Mesenteric fat pad (tissue), 1 donor: ENCODE results near the gene SPINK6. TPM values are rescaled to one million over a fixed set of nuclear protein-coding genes. Genes with fewer than 3 reads are reported as not detected.

ENCODE experiments used
- DNase-seq: peaks from one replicate; pipeline ENCODE4 v3.0.0-alpha.2; 2020; ENCODE audit warnings: low spot score
- total RNA-seq: library from RNA; stranded (reverse); fragmentation: NEBNext Ultra II Directional; extraction: Animal tissue kit (Norgen Biotek cat#: 25700); gene quantifications from one replicate; pipeline ENCODE4 v1.2.1, GENCODE V29; 2021
- donor health status: DM: yes; HTN: yes; CAD: no.

Gene SPINK6
- total RNA-seq, 1 donor from 2014 or later = not detected

- DNase-seq = no peak
These were observed 18.7 kb downstream of the SPINK6 start for GRCh38 chr5:148221508-148221907.

GRCh38 chr5:148224117-148224742, 21.4 kb downstream of the SPINK6 start:
- DNase-seq = no peak

DNA sequence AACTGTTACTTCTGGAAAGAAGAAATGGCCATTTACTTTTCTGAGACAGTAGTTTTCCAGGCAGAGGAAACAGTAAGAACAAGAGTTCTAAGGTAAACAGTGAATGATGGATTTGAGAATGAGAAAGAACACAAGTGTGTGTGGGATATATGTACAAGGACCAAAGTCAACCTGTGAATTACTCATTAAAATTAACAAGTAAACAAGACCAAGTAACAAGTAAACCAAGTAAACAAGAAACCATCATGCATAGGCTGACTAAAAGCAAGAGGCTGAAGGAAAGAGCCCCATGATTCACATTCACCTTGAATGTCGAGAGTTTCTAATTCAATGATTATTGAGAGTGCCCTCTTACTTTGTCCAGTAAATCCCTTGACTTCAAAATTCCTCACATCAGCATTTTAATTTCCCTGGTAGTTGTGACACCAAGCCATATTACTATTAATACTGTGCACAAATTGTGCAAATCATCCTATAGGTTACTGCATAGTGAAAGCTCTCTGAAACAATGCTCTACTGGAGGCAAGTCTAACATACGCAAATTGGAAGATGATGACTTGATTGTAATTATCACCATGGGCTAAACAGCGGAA, 25.6 kb downstream of the SPINK6 start:
- DNase-seq = no peak

DNA sequence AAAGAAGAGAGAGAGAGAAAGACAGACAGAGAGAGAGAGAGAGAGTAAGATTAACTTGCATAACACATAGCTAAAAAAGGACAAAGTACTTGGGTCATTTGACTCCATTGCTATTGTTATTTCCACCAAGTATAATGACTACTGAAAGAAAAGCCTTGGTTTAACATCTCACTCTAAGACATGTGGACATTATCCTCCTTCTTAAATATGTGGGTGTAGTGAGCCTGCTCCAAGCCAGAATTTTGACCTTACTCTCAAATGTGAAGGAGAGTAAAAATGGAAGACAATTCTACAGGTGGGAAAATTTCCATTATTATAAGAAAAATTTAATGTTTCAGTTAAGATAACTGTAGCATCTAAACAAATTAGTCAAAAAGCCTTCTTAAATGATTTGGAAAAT, 27.0 kb downstream of the SPINK6 start:
- no peak for DNase-seq

- no peak for DNase-seq
These were observed 27.4 kb downstream of the SPINK6 start for GRCh38 chr5:148230240-148230639.

DNA sequence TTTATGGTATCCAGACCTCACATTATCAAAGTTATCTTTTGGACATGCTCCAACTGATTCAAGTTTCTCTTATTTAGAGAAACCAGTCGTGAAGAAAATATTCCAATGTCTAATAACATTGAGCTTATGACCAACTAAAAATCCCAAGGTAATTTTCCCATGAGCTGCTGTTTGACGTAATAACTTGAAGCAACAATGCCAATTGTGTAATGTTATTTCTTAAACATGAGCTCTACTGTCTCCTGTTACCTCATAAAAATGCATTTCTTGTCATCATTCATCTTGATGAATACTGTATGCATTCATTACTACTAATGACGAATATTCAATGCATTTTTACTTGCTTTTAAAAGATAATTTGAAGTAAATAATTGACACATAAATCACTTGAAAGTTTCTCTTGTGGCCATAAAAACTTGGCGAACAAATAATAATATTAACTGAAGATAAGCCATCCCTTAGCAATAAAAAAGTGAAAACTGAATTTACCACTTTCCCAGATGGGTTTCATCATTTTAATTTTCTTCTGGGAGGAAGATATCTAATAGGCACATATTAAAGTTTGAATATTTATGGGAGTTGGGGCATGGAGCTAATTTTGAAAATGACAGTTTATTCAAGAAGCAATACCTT, 35.1 kb downstream of the SPINK6 start:
- no peak for DNase-seq

DNA sequence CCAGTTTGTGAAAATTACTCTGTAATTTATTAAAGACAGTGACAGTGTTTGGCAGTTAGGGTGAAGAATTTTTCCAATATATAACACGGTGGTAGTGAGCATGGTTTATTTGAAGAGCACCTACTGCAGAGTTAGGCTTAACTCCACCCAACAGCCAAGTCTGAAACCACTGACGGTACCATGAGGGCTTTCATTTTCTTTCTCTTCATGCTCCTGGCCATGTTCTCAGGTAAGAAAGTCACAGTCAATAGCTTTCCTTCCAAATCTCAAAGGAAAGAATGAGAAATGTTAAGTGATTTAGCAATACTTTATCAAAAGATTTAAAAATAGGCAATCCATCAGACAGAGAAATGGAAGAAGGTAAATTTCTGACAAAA, 35.6 kb downstream of the SPINK6 start, which contains the start of gene MARCOL:
TSS of gene MARCOL (plus strand) at position 108 of the 377 bp plus-strand sequence. CDS start at position 181, 73 bp downstream.
- no peak for DNase-seq

GRCh38 chr5:148248894-148249293, 46.1 kb downstream of the SPINK6 start:
- no peak for DNase-seq

GRCh38 chr5:148255456-148255855, 52.6 kb downstream of the SPINK6 start:
- DNase-seq = no peak

DNA sequence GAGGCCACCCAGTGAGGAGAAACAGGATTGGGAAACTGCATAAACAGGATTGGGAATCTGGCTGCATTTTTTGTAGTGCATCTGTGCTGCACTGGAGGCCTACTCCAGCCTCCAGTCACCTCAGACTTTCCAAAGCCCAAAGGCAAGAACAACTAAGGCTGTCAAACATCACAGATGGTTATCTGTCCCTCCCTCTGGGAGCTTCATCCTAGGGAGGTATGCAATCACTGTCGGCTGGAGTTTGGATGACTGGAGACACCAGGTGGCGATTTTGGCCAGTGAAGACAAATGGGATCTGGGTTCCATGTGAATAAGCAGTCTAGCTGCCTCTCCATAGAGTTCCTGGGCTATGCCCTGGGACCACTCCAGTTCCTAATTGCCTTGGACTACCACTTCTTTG, 56.4 kb downstream of the SPINK6 start:
- no peak for DNase-seq

GRCh38 chr5:148261221-148261620, 58.4 kb downstream of the SPINK6 start:
- no peak for DNase-seq

Other genes with a start within 250 kb of the SPINK6 start
- 0.45 TPM for gene SPINK5, start 139.1 kb upstream of the SPINK6 start, total RNA-seq
- not detected for gene SPINK14, start 34.5 kb upstream of the SPINK6 start, total RNA-seq
- not detected for gene MARCOL, start 35.5 kb downstream of the SPINK6 start, total RNA-seq
- gene SPINK13, start 65.8 kb downstream of the SPINK6 start, total RNA-seq = not detected
- not detected for gene SPINK7, start 109.4 kb downstream of the SPINK6 start, total RNA-seq
- gene SPINK9, start 132.5 kb downstream of the SPINK6 start, total RNA-seq = not detected
- 45.4 TPM for gene FBXO38, start 180.9 kb downstream of the SPINK6 start, total RNA-seq